Fibroblast of lung (primary cell): Measurements from ENCODE around the gene ATXN7L1. TPM values are rescaled to one million over a fixed set of nuclear protein-coding genes. Genes with fewer than 3 reads are reported as not detected.
"Not testable (repeated sequence)": the region's sequence is repeated elsewhere in the genome, so short reads cannot be mapped to it uniquely, and the experiment has no call there.

Source experiments
- DNase-seq, 2 donors: peaks; one replicate each; pipeline versions ENCODE4 v3.0.0 to v3.0.0-alpha.2; 2010; ENCODE audit warnings: low read depth in 2 of 2
- H2AFZ ChIP-seq: 2 replicates; pipeline ENCODE4 v1.5.1; 2012; ENCODE audit warnings: low read length, control low read depth, inconsistent platforms
- H3K27ac ChIP-seq: 2 replicates; pipeline ENCODE4 v1.5.1; 2011; ENCODE audit warnings: low read length, control low read depth; ENCODE audit not compliant: insufficient read depth
- H3K27me3 ChIP-seq: 2 replicates; pipeline ENCODE4 v1.5.1; 2011; ENCODE audit warnings: mild to moderate bottlenecking, low read length; ENCODE audit not compliant: control insufficient read depth, insufficient read depth
- H3K36me3 ChIP-seq: 2 replicates; pipeline ENCODE4 v1.5.1; 2011; ENCODE audit warnings: low read length; ENCODE audit not compliant: control insufficient read depth, insufficient read depth
- H3K4me1 ChIP-seq: 2 replicates; pipeline ENCODE4 v1.5.1; 2011; ENCODE audit warnings: low read length; ENCODE audit not compliant: control insufficient read depth, insufficient read depth; ENCODE audit errors: extremely low read depth
- H3K4me2 ChIP-seq: 2 replicates; pipeline ENCODE4 v1.5.1; 2011; ENCODE audit warnings: low read length, control low read depth; ENCODE audit not compliant: insufficient read depth; ENCODE audit errors: extremely low read depth
- H3K4me3 ChIP-seq, 4 experiments: fragments of 200-600 bp in 1 of 4; sonication (generic) in 1 of 4; replicated peaks in 1 of 4; 2 replicates each; pipeline ENCODE4 v1.5.1; 2011 to 2016; ENCODE audit warnings: low read length in 4 of 4, low read depth in 3 of 4, mild to moderate bottlenecking in 3 of 4, control low read depth in 2 of 4, inconsistent platforms in 1 of 4, mixed read lengths in 1 of 4; ENCODE audit not compliant: insufficient read depth in 1 of 4; ENCODE audit errors: control extremely low read depth in 1 of 4
- H3K79me2 ChIP-seq: 2 replicates; pipeline ENCODE4 v1.5.1; 2012; ENCODE audit warnings: mild to moderate bottlenecking, low read length, inconsistent platforms; ENCODE audit not compliant: control insufficient read depth, insufficient read depth
- H3K9ac ChIP-seq: 2 replicates; pipeline ENCODE4 v1.5.1; 2011; ENCODE audit warnings: mild to moderate bottlenecking, low read length, control low read depth; ENCODE audit not compliant: insufficient read depth
- H3K9me3 ChIP-seq: 2 replicates; pipeline ENCODE4 v1.5.1; 2012; ENCODE audit warnings: low read depth, low read length; ENCODE audit not compliant: control insufficient read depth, insufficient read depth
- H4K20me1 ChIP-seq: 2 replicates; pipeline ENCODE4 v1.5.1; 2011; ENCODE audit warnings: low read length; ENCODE audit not compliant: control insufficient read depth, insufficient read depth; ENCODE audit errors: extremely low read depth
- CTCF ChIP-seq, 2 donors: IDR thresholded peaks in 1 of 2; conservative IDR thresholded peaks in 1 of 2; 1 replicate in 1 of 2; 2 replicates in 1 of 2; pipeline ENCODE4 v1.5.1; 2011 to 2012; ENCODE audit warnings: low read length in 2 of 2, control low read depth in 1 of 2, inconsistent platforms in 1 of 2, low read depth in 1 of 2, mild to moderate bottlenecking in 1 of 2
- EZH2 ChIP-seq: IDR thresholded peaks from 2 replicates; pipeline ENCODE4 v1.5.1; 2012; ENCODE audit warnings: low read length, control low read depth, mild to moderate bottlenecking; ENCODE audit errors: missing control alignments
- polyA plus RNA-seq, 2 donors: library from polyadenylated mRNA; depleted of rRNA in 1 of 2; stranded (reverse) in 1 of 2; unstranded in 1 of 2; fragments of >200 nt; gene quantifications; 2 replicates each; pipeline ENCODE4 v1.2.1, GENCODE V29; 2011 to 2012; ENCODE audit warnings: missing spikeins in 1 of 2
- total RNA-seq: library from RNA; depleted of rRNA; stranded (reverse); fragments of >200 nt; gene quantifications from 2 replicates; pipeline ENCODE4 v1.2.1, GENCODE V29; 2014

ATXN7L1 gene
- total and polyA plus RNA-seq, 2 donors (not counting 1 experiment from before 2014, with no cell fraction given): 5.1 to 9.4 TPM

GRCh38 chr7:105712877-105713276 is 163.5 kb downstream of the ATXN7L1 start:
- Histone ChIP-seq H3K36me3 (no peaks in the 10 kb centered on the region), H3K4me1 (no peaks in the 10 kb centered on the region), H3K79me2 (no peaks in the 10 kb centered on the region), H4K20me1 (no peaks in the 10 kb centered on the region), H3K9ac (no peak overlapping the region), H3K4me2 (no peak overlapping the region), H3K27ac (no peak overlapping the region), H3K9me3 (no peaks in the 10 kb centered on the region), H2AFZ (no peak overlapping the region), H3K4me3 (no peak overlapping the region), H3K27me3 (no peaks in the 10 kb centered on the region)
- no peak for DNase-seq
- TF ChIP-seq EZH2: no peak
- no peak for TF ChIP-seq CTCF (conservative IDR thresholded peaks at IDR 0.05 in 1 of 2, IDR thresholded peaks at IDR 0.05 in 1 of 2; ENCODE audit: low read depth in 1 of 2, low read length in 2 of 2)

GRCh38 chr7:105711726-105712402 is 164.5 kb downstream of the ATXN7L1 start:
- Histone ChIP-seq H4K20me1 (no peaks in the 10 kb centered on the region), H3K36me3 (no peaks in the 10 kb centered on the region), H3K4me3 (no peak overlapping the region), H3K9me3 (no peaks in the 10 kb centered on the region), H3K4me1 (no peaks in the 10 kb centered on the region), H2AFZ (no peak overlapping the region), H3K4me2 (no peak overlapping the region), H3K79me2 (no peaks in the 10 kb centered on the region), H3K27ac (no peak overlapping the region), H3K9ac (no peak overlapping the region), H3K27me3 (no peaks in the 10 kb centered on the region)
- DNase-seq: no peak
- no peak for TF ChIP-seq CTCF (conservative IDR thresholded peaks at IDR 0.05 in 1 of 2, IDR thresholded peaks at IDR 0.05 in 1 of 2; ENCODE audit: low read depth in 1 of 2, low read length in 2 of 2)
- TF ChIP-seq EZH2: no peak

GRCh38 chr7:105710720-105711119 is 165.7 kb downstream of the ATXN7L1 start:
- not testable (repeated sequence) for H3K4me2 ChIP-seq, H3K4me1 ChIP-seq, H3K9ac ChIP-seq, H3K9me3 ChIP-seq, H3K27me3 ChIP-seq, H2AFZ ChIP-seq, H4K20me1 ChIP-seq, H3K4me3 ChIP-seq, H3K79me2 ChIP-seq, DNase-seq, H3K27ac ChIP-seq, H3K36me3 ChIP-seq
